HG02763 (cell line): ENCODE results near the gene CFL1.

Source experiments
- ATAC-seq: cut with Tn5 transposase; IDR thresholded peaks from one replicate; pipeline ENCODE4 v1.9.1; 2021; ENCODE audit warnings: mild to moderate bottlenecking, moderate library complexity; ENCODE audit not compliant: unreplicated experiment

Gene CFL1

GRCh38 chr11:65870706-65871681 lies 13.0 kb upstream of the CFL1 start:
- no peak for ATAC-seq

GRCh38 chr11:65870307-65870658 lies 12.3 kb upstream of the CFL1 start:
- no peak for ATAC-seq

- no peak for ATAC-seq
These were observed 11.8 kb upstream of the CFL1 start for GRCh38 chr11:65869643-65870306.

- no peak for ATAC-seq
These were observed 10.9 kb upstream of the CFL1 start for GRCh38 chr11:65868907-65869306.

- no peak for ATAC-seq
These were observed 10.2 kb upstream of the CFL1 start for GRCh38 chr11:65868076-65868667.

GRCh38 chr11:65867284-65868071 lies 9.5 kb upstream of the CFL1 start:
- ATAC-seq = no peak

- no peak for ATAC-seq
These were observed 8.7 kb upstream of the CFL1 start for GRCh38 chr11:65866509-65867283.

- ATAC-seq = no peak
These were observed 7.7 kb upstream of the CFL1 start for GRCh38 chr11:65865550-65866172.

GRCh38 chr11:65864706-65865471 lies 6.9 kb upstream of the CFL1 start:
- no peak for ATAC-seq

- ATAC-seq = no peak
These were observed 6.1 kb upstream of the CFL1 start for GRCh38 chr11:65863889-65864705.

- no peak for ATAC-seq
These were observed 5.2 kb upstream of the CFL1 start for GRCh38 chr11:65862941-65863888.

GRCh38 chr11:65862191-65862735 lies 4.3 kb upstream of the CFL1 start:
- no peak for ATAC-seq

GRCh38 chr11:65861533-65862183 lies 3.7 kb upstream of the CFL1 start:
- ATAC-seq = no peak

- no peak for ATAC-seq
These were observed 3.2 kb upstream of the CFL1 start for GRCh38 chr11:65861165-65861505.

- ATAC-seq = peak; percentile 24
These were observed 2.5 kb upstream of the CFL1 start, which contains the start of gene MUS81 for GRCh38 chr11:65860278-65861164. TSS of gene MUS81 (plus strand) at chr11:65860433. CDS start at chr11:65860754, 321 bp downstream.
